Esophagus muscularis mucosa (tissue), 3 donors: ENCODE results near the gene EPN1.

Experiments used
- POLR2A ChIP-seq: fragments of 450-650 bp; IDR thresholded peaks from one replicate; pipeline ENCODE4 v1.6.1; 2017; ENCODE audit warnings: antibody characterized with exemption, moderate library complexity, mild to moderate bottlenecking, low read depth
- TF ChIP-seq, protein P1 (sequence below), 3 experiments: fragments of 200-600 bp in 2 of 3; fragments of 450-650 bp in 1 of 3; sonication (generic) in 2 of 3; IDR thresholded peaks; one replicate each; pipeline ENCODE4 v1.5.1; 2017 to 2019; ENCODE audit warnings: antibody characterized with exemption in 3 of 3, mild to moderate bottlenecking in 2 of 3, moderate library complexity in 1 of 3

DNA sequence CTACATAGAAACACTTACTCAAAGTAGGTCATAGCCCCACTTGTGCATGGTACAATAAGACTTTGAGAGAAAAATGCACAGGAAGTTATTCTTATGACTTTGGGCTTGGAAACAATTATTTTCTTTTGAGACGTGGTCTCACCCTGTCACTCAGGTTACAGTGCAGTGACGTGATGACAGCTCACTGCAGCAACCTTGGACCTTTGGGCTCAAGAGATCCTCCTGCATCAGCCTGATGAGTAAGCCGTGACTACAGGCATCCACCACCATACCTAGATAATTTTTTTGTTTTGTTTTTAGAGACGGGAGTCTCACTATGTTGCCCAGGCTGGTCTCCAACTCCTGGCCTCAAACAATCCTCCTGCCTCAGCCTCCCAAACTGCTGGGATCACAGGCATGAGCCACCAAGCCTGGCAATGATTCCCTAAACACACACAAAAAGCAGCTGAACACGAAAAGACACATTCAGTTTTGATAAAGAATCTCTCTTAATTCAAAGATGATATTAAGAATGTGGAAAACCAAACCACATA is 45.3 kb downstream of the EPN1 start:
- TF ChIP-seq, protein P1, sequence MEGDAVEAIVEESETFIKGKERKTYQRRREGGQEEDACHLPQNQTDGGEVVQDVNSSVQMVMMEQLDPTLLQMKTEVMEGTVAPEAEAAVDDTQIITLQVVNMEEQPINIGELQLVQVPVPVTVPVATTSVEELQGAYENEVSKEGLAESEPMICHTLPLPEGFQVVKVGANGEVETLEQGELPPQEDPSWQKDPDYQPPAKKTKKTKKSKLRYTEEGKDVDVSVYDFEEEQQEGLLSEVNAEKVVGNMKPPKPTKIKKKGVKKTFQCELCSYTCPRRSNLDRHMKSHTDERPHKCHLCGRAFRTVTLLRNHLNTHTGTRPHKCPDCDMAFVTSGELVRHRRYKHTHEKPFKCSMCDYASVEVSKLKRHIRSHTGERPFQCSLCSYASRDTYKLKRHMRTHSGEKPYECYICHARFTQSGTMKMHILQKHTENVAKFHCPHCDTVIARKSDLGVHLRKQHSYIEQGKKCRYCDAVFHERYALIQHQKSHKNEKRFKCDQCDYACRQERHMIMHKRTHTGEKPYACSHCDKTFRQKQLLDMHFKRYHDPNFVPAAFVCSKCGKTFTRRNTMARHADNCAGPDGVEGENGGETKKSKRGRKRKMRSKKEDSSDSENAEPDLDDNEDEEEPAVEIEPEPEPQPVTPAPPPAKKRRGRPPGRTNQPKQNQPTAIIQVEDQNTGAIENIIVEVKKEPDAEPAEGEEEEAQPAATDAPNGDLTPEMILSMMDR (IDR thresholded peaks at IDR 0.05), result no peak
- no peak for TF ChIP-seq POLR2A
